ENCODE measurements around the gene MRPS26. TPM values are rescaled to one million over a fixed set of nuclear protein-coding genes. Genes with fewer than 3 reads are reported as not detected.

MRPS26 gene
- total and polyA plus RNA-seq, 10 of the 15 experiments (the other 5 are each of a cell fraction or from before 2014, with no cell fraction given): 3.9 to 95.3 (median 46.5) TPM

DNA sequence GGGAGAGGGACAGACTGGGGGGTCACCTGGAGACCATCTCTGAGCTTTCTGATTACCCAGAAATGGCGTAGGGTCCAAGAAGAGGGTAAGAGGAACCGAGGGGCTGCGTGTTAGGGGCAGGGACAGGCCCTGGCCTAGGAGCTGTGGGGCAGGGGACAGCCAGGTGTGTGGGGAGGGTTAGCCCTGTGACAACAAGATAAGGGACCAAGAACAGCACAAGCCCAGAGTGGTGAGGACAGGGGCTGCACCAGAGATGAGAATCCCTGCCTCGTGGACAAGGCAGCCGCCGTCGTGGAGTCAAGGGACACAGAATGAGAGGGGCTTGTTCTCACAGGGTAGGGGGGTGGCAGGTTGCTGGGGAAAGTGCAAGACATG is 39.1 kb downstream of the MRPS26 start:
- no peak overlapping the region for H3K27ac ChIP-seq (ENCODE audit: control insufficient read depth, insufficient read depth)
- TF ChIP-seq ZNF687 (IDR thresholded peaks at IDR 0.05): no peak
- TF ChIP-seq CEBPB (IDR thresholded peaks at IDR 0.05; ENCODE audit: borderline replicate concordance in 1 of 2, low read depth in 2 of 2, low read length in 2 of 2): no peak
- no peak for TF ChIP-seq ZNF217 (IDR thresholded peaks at IDR 0.05)
- no peak for TF ChIP-seq CBX5 (IDR thresholded peaks at IDR 0.05; ENCODE audit: low read depth)
- TF ChIP-seq TARDBP (IDR thresholded peaks at IDR 0.05; ENCODE audit: borderline replicate concordance): no peak
- no peak for TF ChIP-seq KLF5 (IDR thresholded peaks at IDR 0.05; ENCODE audit: partially characterized antibody)
- no peak for TF ChIP-seq RELA (IDR thresholded peaks at IDR 0.05; ENCODE audit: borderline replicate concordance, partially characterized antibody)
- no peak for TF ChIP-seq RUNX3 (IDR thresholded peaks at IDR 0.05; ENCODE audit: low read length)
- no peak for TF ChIP-seq JUND (IDR thresholded peaks at IDR 0.05; ENCODE audit: low read depth, low read length)
- TF ChIP-seq, protein P1, sequence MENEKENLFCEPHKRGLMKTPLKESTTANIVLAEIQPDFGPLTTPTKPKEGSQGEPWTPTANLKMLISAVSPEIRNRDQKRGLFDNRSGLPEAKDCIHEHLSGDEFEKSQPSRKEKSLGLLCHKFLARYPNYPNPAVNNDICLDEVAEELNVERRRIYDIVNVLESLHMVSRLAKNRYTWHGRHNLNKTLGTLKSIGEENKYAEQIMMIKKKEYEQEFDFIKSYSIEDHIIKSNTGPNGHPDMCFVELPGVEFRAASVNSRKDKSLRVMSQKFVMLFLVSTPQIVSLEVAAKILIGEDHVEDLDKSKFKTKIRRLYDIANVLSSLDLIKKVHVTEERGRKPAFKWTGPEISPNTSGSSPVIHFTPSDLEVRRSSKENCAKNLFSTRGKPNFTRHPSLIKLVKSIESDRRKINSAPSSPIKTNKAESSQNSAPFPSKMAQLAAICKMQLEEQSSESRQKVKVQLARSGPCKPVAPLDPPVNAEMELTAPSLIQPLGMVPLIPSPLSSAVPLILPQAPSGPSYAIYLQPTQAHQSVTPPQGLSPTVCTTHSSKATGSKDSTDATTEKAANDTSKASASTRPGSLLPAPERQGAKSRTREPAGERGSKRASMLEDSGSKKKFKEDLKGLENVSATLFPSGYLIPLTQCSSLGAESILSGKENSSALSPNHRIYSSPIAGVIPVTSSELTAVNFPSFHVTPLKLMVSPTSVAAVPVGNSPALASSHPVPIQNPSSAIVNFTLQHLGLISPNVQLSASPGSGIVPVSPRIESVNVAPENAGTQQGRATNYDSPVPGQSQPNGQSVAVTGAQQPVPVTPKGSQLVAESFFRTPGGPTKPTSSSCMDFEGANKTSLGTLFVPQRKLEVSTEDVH (IDR thresholded peaks at IDR 0.05; ENCODE audit: low read depth, partially characterized antibody): no peak
- TF ChIP-seq, protein P2, sequence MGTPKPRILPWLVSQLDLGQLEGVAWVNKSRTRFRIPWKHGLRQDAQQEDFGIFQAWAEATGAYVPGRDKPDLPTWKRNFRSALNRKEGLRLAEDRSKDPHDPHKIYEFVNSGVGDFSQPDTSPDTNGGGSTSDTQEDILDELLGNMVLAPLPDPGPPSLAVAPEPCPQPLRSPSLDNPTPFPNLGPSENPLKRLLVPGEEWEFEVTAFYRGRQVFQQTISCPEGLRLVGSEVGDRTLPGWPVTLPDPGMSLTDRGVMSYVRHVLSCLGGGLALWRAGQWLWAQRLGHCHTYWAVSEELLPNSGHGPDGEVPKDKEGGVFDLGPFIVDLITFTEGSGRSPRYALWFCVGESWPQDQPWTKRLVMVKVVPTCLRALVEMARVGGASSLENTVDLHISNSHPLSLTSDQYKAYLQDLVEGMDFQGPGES (IDR thresholded peaks at IDR 0.05): no peak
- TF ChIP-seq RCOR1 (conservative IDR thresholded peaks at IDR 0.05; ENCODE audit: low read depth, low read length): no peak
- TF ChIP-seq RAD21 (IDR thresholded peaks at IDR 0.05; ENCODE audit: insufficient read depth, low read depth, low read length): no peak
- TF ChIP-seq, protein P3, sequence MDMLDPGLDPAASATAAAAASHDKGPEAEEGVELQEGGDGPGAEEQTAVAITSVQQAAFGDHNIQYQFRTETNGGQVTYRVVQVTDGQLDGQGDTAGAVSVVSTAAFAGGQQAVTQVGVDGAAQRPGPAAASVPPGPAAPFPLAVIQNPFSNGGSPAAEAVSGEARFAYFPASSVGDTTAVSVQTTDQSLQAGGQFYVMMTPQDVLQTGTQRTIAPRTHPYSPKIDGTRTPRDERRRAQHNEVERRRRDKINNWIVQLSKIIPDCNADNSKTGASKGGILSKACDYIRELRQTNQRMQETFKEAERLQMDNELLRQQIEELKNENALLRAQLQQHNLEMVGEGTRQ (IDR thresholded peaks at IDR 0.05; ENCODE audit: borderline replicate concordance, low read depth, low read length): no peak
- no peak for TF ChIP-seq RFX5 (IDR thresholded peaks at IDR 0.05; ENCODE audit: low read depth, low read length)
- H2AFZ ChIP-seq (ENCODE audit: control insufficient read depth, low read depth, low read length): no peak overlapping the region
- no peak for ATAC-seq
- H3K4me2 ChIP-seq (ENCODE audit: control insufficient read depth, insufficient read depth): no peak overlapping the region
- H3K36me3 ChIP-seq (ENCODE audit: control insufficient read depth in 2 of 2, insufficient read depth in 2 of 2, low read length in 1 of 2): no peaks in the 10 kb centered on the region
- peaks cover 15 to 22% of the 10 kb centered on the region in 2 experiments for H3K27me3 ChIP-seq (replicated peaks in 1 of 2; ENCODE audit: control insufficient read depth in 2 of 2, insufficient read depth in 2 of 2, low read length in 1 of 2)
- H3K4me1 ChIP-seq (ENCODE audit: control insufficient read depth, insufficient read depth, low read length): no peaks in the 10 kb centered on the region
- ChIA-PET RAD21 (ENCODE audit: unreplicated experiment) (no interaction called here), CTCF (no interaction called here), POLR2A (no interaction called here), SMC1A (ENCODE audit: uncharacterized antibody, unreplicated experiment) (no interaction called here)
- intact Hi-C loops (cut with micrococcal nuclease; ENCODE audit: unreplicated experiment) (no loop called here), in situ Hi-C loops (cut with MboI) (no loop called here)
- H3K4me3 ChIP-seq: no peak overlapping the region
- H3K79me2 ChIP-seq (ENCODE audit: control insufficient read depth, insufficient read depth, low read length): no peaks in the 10 kb centered on the region
- FAIRE-seq: no peak
- DNase-seq (ENCODE audit: low read depth, low spot score): no peak
- H4K20me1 ChIP-seq (ENCODE audit: control insufficient read depth, insufficient read depth): no peaks in the 10 kb centered on the region
- no peaks in the 10 kb centered on the region for H3K9me3 ChIP-seq (replicated peaks; ENCODE audit: control insufficient read depth, insufficient read depth, low read length)
- no TSS peak for BruUV-seq (replicated peaks)
- H3K9ac ChIP-seq (ENCODE audit: control insufficient read depth, insufficient read depth, low read length): no peak overlapping the region
- WGBS (ENCODE audit: insufficient coverage, insufficient replicate concordance, low lambda C conversion rate, missing lambda C conversion rate): 53% methylated on average over 7 of the region's 7 CpGs

Measured in GM12878 (cell line).